Body of pancreas (tissue), 4 donors: ENCODE data around the gene TTLL11.

Experiments
- CTCF ChIP-seq, 7 experiments: fragments of 450-650 bp in 4 of 7; fragments of 200-600 bp in 3 of 7; sonication (generic) in 3 of 7; IDR thresholded peaks; one replicate each; pipeline ENCODE4 v1.5.1; 2016 to 2019; ENCODE audit warnings: antibody characterized with exemption in 7 of 7
- POLR2A ChIP-seq, 3 donors: fragments of 450-650 bp; IDR thresholded peaks; one replicate each; pipeline ENCODE4 v1.6.1; 2016; ENCODE audit warnings: antibody characterized with exemption in 3 of 3, mild to moderate bottlenecking in 2 of 3

GRCh38 chr9:121790841-121791240 is 302.3 kb downstream of the TTLL11 start:
- TF ChIP-seq CTCF (IDR thresholded peaks at IDR 0.05) (no peak), POLR2A (IDR thresholded peaks at IDR 0.05) (no peak)
